HG03175 (cell line): Measurements from ENCODE around the gene MYO5C.

Experiments
- ATAC-seq: cut with Tn5 transposase; IDR thresholded peaks from one replicate; pipeline ENCODE4 v1.9.1; 2021; ENCODE audit warnings: mild to moderate bottlenecking, moderate library complexity; ENCODE audit not compliant: unreplicated experiment

Gene MYO5C

GRCh38 chr15:52281085-52282035 is 14.2 kb downstream of the MYO5C start:
- no peak for ATAC-seq

GRCh38 chr15:52280326-52281084 is 15.1 kb downstream of the MYO5C start:
- no peak for ATAC-seq

GRCh38 chr15:52278636-52279367 is 16.8 kb downstream of the MYO5C start:
- ATAC-seq, result no peak

- ATAC-seq, result no peak
These were observed 17.5 kb downstream of the MYO5C start for GRCh38 chr15:52278135-52278534.

GRCh38 chr15:52277575-52277974 is 18.0 kb downstream of the MYO5C start:
- ATAC-seq, result no peak

DNA sequence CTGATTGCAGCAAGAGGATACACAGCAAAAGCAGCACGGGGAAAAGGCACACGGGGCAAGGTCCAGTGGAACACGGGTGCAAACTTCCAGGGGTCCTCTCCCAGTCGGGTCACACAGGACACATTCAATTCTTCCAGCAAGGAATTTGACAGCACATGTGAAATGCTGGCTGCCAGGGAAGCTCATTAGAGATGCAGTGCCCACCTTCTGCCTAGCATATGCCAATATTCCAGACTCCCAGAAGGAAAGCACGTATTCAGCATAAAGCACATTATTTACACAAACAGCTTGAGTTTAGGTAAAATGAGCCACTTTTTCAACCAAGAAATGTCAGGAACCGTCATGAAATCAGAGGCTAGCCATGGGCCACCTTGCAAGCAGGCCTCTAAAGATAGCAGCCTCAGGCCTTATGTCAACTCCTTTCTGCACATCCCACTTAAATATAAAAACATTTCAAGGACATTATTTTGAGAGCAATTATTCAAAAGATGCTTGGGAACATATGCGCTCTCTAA is 19.3 kb downstream of the MYO5C start:
- no peak for ATAC-seq

GRCh38 chr15:52263563-52264282 is 31.9 kb downstream of the MYO5C start:
- ATAC-seq, result no peak

DNA sequence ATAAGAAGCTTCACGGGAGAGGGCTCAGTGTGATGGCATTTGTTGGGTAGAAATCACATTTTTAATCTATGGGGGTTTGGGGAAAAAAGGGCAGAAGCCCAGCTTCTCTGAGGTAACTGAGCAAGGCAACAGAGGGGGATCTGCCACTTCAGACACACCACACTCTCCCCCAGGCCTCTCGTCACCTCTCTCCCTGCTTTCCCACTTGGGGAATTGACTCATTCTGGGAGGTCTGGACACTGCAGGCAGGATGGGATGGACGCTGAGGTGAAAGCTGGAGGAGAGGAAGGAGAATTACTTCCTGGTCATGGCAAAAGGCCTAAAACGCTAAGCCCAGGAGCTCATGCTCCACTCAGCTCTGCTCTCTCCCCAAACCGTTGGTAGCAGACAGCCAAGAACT is 33.2 kb downstream of the MYO5C start:
- no peak for ATAC-seq

- ATAC-seq, result peak; percentile 100
These were observed 33.9 kb downstream of the MYO5C start for GRCh38 chr15:52261498-52262242.

DNA sequence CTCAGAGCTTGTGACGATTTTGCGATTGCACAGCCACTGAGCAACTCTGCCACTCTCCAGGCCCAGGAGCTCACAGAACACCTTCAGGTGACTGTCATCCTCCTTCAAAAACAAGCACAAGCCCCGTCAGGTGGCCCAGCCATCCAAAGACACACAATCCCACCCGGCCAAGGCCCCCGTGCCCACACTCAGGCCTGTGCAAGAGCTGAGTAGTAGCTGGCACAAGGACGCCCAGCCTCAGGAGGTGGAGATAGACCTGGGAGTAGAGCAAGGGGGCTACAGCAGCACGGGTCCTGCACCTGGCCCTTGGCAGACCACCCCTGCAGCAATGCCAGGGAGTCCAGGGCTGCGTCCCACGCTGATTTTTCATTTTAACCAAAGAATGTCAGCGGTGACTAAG is 34.6 kb downstream of the MYO5C start:
- no peak for ATAC-seq

DNA sequence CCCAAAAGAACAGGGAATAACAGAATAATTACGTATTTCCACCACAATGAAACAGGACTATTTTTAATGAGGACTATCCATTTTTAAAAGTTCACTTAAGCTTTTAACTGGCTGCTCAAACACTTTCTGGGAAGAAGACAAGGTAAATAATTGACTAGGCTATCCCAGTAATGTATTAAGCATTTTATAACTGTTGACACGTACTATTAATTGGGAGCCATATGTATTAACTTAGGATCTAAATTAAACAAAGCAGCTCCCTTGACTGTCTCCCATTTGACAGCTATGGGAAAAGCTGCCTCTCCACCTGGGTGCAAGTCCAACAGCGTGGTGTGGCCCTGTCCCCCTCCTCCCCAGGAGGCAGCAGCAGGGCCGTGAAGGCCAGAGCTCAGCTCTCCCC is 36.1 kb downstream of the MYO5C start:
- no peak for ATAC-seq

- ATAC-seq, result no peak
These were observed 37.1 kb downstream of the MYO5C start for GRCh38 chr15:52258461-52258860.

GRCh38 chr15:52257734-52258062 is 37.9 kb downstream of the MYO5C start:
- ATAC-seq, result no peak

GRCh38 chr15:52256930-52257733 is 38.5 kb downstream of the MYO5C start:
- ATAC-seq, result no peak

- ATAC-seq, result no peak
These were observed 39.2 kb downstream of the MYO5C start for GRCh38 chr15:52256366-52256765.

DNA sequence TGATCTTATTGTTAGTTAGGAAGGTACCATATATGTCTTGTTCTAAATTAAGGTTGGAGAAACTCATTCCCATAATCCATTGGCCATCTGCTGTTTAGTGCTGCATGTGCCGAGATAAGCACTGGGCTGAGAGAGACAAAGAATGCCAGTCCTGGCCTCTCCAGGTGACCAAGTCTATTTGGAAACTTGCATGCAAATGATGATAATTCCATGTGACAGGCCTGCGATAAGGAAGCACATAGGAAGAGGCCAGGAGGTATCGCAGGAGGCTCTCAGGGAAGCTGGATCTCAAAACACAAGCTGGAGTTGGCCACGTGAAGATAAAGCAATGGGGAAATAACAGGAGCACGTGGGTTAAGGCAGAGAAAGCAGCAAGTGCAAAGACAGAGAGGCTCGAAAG is 39.7 kb downstream of the MYO5C start:
- no peak for ATAC-seq

GRCh38 chr15:52255008-52255407 is 40.6 kb downstream of the MYO5C start:
- no peak for ATAC-seq

- peak; percentile 57 for ATAC-seq
These were observed 41.2 kb downstream of the MYO5C start for GRCh38 chr15:52254391-52254790.

GRCh38 chr15:52252781-52253180 is 42.8 kb downstream of the MYO5C start:
- no peak for ATAC-seq
